Measurements from ENCODE around the gene TECPR1.

The TECPR1 gene

DNA sequence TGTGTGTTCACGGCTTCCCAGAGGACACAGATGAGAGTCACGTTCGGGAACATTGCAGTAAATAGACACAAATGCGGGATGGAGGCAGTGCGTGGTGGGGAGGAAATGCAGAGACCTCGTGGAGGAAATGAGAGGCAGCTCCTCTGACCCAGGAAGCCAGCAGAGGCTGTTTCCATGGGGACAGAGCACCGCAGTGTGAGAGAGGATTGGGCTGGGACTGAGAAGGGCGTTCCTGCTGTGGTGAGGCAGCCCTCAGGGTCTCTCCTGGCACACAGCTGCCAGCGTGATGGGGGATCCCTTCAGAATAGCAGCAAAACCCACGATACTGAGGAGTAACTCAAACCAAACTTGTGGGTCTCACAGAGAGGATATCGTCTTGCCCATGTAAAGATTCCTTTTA, 62.5 kb downstream of the TECPR1 start:
- no peak for DNase-seq (ENCODE audit: low read depth, low spot score)

DNA sequence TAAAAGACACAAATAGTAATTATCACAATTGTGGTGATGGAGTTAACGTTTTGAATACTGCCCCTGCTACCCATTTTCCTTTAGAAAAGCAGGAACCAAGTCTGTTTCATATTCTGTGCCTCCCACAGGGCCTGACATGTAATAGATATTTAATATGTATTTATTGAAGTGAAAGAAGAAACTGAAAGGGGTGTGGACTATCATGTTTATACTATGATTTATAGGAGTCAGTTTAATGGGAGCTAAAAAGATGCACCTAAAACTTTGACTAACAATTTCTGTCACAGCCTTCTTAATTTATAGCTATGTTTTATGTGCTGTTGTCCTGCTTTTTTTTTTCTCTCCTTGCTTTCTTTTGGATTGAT, 64.9 kb downstream of the TECPR1 start:
- no peak for DNase-seq (ENCODE audit: low read depth, low spot score)

DNA sequence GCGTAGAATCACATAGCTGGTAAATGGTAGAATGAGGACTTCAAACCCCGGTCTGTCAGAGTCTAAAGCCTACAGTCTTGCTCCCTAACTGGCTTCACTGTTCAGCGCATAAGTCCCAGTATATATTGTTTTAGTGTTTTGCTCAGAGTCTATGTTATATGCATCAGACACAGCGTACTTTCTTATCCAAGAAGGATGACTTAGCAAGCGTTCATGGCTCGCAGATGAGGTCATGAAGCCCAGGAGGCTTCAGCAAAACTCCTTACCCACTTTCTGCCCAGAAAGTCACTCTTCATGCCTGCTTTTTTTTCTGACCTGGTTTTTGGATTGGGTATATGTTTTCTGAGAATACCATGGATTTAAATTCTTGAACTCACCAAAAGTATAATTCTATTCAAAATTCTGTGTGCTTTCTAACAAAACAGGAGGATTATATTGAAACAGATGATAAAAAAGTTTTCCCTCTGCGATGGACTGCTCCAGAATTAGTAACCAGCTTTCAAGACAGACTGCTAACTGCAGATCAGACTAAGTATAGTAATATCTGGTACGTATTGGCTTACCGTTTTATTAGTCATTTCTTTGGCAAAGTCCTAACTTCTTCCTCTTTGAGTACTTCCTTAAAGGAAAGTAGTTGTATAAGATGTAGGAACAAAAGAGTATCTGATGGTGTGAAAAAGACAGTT, 65.4 kb downstream of the TECPR1 start:
- peak; percentile 42 for DNase-seq (ENCODE audit: low read depth, low spot score)

DNA sequence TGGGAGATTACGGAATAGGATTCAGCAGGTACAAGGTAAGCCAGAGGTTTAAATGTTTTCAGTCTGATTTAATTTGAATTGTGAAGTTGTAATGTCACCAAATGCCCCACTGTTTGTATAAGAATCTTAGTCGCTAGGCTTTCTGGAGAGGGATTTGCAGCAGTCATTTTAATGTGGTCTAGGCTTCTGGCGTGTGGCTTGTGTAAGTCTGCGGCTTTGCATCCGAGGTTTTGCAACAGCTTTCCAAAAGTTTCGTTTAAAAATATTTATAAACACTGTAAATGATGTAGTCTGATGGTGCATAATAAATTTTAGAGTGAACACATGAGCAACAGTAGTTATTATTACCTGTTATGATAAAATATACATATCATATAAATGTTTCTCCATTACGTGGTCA, 66.9 kb downstream of the TECPR1 start:
- no peak for DNase-seq (ENCODE audit: low read depth, low spot score)

DNA sequence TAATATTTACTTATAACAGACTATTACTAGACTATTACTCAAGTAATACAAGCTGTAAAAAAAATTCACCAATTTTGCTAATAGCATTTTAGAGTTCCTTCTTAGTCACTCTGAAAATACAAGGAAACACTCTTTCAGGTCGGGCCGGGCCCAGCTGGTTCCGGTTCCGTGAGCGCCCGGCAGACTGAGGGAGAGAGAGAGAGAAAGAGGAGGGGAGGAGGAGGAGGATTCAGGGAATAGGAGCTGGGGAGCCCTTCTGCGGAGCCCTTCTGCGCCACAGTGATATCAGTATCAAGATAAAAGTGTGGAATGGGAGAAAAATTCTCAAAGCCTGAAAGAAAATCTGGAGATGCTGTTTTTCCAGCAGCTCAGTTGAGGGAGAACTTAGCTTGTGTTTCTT, 71.3 kb downstream of the TECPR1 start:
- no peak for DNase-seq (ENCODE audit: low read depth, low spot score)

DNA sequence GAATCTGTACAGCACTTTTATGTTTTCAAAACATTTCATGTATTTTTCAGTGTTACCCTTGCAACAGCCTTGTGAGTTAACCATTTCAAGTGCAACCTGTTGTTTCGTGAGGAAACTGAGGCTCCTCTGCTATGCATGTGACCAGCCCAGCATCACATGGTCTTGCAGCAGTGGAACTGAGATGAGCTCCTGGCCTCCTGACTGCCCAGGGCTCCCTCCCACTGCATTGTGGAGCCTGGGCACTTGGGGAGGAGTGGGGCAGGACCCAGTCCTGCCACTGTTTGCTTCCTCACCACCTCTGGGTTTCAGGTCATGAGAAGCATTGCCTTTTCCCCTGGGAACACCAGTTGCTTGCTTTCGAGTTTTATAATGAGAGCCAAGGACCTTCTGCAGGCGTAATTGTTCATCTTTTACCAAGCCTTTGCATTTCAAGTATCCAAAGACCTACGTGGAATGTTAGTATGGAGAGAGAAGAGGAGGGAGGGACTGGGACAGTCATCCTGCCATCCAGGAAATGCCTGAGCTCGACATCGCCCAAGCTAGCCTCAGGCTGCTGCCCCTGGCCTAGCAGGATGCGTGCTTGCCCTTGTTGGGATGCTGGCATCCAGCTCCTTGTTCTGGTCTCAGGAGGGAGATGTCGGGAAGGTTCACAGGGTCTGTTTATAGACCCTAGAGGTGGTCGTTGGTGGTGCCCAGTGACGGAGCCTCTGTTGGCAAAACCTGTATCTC, 73.1 kb downstream of the TECPR1 start:
- no peak for DNase-seq (ENCODE audit: low read depth, low spot score)

DNA sequence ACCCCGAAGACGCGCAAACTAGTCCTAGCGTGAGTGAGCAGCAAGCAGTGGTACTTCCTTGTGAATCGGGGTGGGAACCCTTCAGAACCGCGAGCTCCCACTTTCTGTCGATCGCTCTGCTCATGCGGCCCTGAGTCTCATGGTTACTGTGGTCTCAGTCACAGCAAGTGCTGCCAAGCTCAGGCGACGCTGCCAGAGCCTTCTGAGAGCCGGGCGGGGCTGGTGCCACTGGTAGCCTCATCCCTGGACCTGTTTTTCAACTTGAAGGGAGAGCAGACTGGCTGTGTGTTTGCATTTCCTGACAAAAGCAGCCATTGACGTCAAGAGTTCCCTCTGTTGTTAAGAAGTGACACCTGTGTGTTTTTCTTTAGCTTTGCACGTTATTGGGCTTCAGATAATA, 73.7 kb downstream of the TECPR1 start:
- DNase-seq (ENCODE audit: low read depth, low spot score): no peak

DNA sequence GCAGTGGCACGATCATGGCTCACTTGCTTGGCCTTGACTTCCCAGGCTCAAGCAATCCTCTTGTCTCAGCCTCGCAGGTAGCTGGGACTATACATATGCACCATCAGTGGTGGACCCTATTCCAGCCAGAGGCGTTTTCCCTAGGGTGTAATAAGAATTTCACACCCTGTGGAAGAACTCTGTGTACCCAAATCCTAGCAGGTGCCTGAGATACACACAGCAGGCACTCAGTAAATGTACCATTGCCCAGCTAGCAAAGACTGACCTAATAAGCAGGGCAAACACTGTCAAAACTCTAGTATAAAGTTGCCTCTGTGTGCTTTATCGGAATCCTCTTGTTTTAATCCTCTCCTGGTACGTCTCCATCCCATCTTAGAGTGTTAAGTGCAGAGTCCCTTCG, 74.5 kb downstream of the TECPR1 start:
- no peak for DNase-seq (ENCODE audit: low read depth, low spot score)

DNA sequence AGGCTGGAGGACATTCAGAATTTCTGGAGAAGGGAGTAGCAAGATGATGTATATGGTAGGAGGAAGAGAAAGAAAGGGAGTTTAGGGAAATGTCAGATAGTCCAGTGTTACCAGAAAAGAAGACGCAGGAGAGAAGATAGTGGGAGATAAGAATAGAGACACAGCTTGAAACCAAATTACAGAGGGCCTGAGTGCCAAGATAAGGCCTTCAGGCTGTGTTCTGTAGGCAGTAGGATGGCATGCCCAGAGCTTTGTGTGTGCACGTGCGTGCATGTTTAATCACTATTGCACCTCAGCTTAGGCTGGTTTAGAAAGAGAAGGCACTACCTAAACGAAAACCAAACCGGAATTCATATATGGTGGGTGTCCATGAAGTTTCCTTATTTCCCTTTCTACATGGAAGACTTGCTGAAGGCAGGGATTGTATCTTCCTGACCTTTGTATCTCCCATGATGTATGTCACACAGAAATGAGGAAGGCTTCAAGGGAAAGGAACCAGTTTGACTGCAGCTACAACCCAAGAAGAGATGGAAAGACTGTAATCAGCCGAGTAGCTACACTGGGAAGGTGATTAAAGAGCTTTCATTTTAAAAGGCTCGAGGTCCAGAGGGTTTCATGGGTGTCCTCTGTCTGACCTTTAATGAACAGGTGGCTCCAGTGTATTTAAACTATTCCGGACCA, 76.6 kb downstream of the TECPR1 start:
- no peak for DNase-seq (ENCODE audit: low read depth, low spot score)

DNA sequence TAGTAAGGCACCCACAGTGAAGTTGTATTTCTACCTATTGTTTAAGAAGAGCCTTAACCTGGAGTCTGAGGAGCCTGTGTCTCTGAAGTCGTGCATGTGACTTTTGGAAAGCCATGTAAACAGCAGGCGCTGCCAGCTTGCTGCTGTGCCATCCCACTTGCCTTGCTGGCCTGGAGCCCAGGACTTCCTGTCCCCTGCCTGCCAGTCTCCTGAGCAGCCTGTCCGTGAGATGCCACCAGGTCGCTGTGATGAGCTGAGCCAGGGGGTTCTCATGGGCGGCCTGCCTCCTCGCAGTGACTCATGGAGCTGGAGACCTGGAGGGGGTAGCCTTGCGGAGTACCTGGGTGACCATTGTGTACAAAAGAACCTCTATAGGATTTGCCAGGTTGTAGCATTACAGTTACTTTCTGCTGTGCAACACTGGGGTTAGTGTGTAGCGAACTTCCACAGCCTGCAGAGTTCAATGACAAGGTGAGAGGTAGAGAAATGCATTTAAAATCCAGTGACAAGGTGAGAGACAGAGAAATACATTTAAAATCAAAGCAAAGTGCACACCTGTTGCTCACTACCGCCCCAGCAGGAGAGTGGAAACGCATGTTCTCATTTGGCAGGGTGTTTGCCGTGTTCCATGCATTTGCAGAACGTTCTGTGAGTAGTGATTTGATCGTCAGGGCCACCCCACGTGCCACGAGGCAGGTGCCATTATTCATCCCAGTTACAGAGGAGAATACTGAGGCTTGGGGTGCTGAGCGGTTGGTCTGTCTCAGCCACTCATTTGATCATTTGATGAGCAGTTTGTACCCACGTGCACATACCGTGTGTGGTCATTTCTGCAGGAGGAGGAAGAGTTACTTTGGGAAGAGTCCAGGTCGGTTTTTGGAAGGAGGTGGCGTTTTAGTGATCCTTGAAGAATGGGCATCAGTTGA, 77.4 kb downstream of the TECPR1 start:
- no peak for DNase-seq (ENCODE audit: low read depth, low spot score)

DNA sequence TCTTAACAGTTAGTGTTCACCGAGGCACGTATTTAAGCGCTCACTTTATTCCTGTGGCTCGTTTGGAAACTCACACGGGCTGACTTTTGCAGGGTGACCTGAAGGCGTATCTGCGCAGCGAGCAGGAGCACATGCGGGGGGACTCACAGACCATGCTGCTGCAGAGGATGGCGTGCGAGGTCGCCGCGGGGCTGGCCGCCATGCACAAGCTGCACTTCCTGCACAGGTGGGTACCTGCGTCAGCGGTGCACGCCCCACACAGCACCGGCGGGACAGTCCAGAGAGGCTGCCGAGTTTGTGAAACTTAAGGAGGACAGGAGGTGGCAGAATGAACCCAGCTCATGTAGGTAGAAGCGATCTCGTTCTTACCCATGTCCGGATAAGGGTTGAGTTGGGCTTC, 80.6 kb downstream of the TECPR1 start:
- DNase-seq (ENCODE audit: low read depth, low spot score): no peak

DNA sequence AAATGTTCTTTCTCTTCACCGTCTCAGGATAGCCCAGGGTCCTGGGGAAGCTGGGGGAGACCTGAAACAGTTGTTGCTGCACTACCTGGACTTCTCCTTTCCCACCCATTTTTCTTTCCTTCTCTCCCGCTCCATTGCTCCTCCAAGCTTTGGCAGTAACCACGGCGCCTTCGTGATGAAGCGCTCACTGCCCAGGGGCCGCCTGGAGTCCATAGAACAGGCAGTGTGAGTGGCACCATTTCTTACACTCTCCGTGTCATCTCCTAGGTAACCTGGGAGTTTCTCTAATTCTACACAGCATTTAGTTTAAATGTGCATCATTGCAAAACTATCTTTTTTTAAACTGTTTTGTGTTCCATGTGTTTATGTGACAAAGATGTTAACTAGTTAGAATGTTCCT, 81.1 kb downstream of the TECPR1 start:
- DNase-seq (ENCODE audit: low read depth, low spot score): no peak

DNA sequence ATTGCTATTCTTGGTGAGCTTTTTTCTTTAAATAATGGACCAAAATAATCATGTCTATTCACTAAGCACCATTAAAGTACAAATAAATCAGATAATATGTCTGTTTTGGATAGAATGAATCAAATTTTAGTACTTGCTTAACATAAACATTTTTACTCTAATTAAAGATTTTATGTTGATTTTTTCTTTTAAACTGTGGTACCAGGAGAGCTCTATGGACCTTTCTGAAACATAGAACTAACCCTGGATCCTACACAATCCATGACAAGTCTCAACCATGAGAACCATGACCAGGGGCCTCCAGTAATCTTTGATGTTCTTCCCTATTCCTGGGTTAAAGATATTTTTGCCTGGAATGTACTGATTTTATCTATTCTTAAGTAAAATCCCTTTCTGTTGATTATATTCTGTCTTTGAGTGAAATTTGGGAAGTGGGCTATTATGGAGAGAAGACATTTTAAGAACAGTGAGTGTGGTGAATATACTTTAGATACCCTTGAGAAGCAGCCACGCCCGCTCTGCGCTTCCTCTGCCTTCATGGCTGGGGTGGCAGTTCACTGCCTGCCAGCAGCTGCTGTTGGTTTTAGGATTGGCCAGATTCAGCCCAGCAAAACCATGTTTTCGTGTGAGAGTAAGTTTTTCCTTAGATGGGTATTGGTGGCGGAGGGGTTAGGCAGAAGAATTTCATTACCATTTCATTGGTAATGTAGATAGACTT, 83.0 kb downstream of the TECPR1 start:
- no peak for DNase-seq (ENCODE audit: low read depth, low spot score)

DNA sequence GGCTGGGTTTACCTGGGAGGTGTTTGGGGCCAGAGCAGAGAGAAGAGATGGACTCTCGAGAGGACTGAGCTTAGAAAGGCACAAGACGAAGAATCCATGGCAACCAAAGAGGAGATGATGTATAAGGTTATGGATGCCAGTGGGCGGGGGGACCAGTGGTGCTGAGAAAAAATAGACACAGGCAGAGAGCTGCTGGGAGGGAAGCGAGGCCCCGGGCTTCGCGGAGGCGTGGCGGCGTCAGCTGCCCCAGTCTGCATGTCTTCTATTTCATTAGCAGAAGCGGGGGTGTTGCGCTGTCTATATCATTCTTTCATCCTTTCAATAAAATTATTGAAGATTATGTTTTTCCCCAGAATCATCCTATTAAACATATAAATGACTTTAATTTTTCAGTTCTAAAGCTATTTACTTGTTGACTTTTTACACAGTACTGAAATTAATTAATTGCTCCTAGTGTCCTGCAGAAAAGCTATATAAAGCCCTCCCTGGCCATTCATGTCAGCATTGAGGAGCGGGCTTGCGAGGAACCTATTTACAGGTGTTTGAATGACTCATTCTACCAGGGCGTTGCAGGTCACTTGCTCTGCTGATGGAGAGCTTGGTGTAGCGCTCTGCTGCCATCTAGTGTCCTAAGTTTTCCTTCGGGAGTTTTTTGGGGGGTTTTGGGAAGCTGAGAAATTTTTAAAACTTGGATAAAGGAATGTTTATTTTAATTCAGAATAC, 83.7 kb downstream of the TECPR1 start:
- DNase-seq (ENCODE audit: low read depth, low spot score): peak; percentile 73

DNA sequence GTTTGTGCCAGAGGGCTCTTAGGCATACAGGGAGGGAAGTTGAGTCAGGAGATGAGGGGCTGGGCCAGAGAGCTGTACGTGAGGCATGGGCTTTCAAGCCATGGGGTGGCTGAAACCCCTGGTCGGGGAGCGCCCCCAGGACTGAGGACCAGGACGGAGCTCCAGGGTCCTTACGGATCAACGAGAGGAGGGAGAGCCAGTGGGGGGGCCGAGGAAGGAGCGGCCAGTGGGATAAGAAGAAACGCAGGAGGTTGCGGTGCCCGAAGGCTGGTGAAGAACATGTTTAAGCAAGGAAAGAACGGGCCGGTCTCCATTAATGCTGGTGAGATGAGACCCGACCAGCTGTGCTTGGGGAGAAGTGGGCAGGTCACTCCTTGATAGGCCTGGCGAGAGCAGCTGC, 84.4 kb downstream of the TECPR1 start:
- DNase-seq (ENCODE audit: low read depth, low spot score): no peak

DNA sequence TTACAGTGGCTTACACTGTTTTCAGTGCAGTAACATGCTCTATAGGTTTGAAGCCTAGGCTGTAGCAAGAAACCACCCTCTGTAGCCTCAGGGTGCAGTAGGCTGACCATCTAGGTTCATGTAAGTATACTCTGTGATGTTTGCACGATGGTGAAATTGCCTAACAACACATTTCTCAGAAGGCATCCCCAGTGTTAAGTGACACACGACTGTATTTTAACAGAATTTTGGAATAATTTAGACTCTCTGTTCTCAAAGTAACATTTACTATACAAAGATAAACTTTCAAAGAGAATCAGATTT, 85.4 kb downstream of the TECPR1 start:
- no peak for DNase-seq (ENCODE audit: low read depth, low spot score)

DNA sequence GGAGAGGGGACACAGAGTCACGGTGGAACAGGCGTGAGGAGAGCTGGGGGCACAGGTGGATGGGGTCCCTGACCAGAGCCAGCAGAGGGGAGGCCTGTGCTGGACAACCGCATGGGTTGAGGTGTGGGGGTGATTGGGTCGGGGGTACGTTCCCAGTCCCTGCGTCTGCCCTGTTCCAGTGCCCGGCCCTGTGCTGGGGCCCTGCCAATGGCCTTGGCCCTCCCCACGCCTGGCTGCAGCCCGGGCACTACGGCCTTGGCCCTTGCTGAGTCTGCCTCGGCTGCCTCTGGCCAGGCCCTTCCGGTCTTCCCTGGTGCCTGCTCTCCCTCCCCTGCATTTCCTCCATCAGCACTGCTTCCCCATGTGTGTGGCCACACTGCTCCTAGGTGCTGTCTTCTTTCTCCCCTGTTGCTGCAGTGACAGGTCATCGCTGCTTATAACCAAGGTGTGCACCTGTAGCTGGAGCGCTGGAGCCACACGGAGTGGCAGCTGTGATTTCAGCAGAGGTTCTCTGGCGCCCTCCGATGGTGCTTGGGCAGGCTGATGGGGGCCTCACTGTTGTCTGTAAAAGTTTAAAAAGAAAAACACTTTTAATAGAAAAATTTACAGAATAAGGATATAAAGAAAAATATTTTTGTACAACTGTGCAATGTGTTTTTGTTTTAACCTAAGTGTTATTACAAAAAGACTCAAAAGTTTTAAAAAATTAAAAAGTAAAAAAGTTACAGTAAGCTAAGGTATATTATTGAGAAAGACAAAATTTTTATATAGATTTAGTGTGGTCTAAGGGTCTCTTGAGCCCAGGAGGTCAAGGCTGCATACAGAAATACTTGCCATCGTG, 86.0 kb downstream of the TECPR1 start:
- DNase-seq (ENCODE audit: low read depth, low spot score): peak; percentile 63

All from astrocyte of the hippocampus (primary cell).